Motor neuron (in vitro differentiated cells): Measurements from ENCODE around the gene C1orf53. TPM values are rescaled to one million over a fixed set of nuclear protein-coding genes. Genes with fewer than 3 reads are reported as not detected.
"Not testable (repeated sequence)": the region's sequence is repeated elsewhere in the genome, so short reads cannot be mapped to it uniquely, and the experiment has no call there.

Experiments
- ATAC-seq, 8 experiments: fragments of 200-7000 bp; cut with Tn5 transposase; replicated peaks in 6 of 8; 2 replicates each; pipeline ENCODE4 v1.8.0; 2021; ENCODE audit warnings: mild to moderate bottlenecking in 8 of 8, moderate library complexity in 8 of 8
- H3K27ac ChIP-seq, 2 donors: fragments of 250-450 bp; sonication (Bioruptor Pico); 2 replicates each; pipeline ENCODE4 v1.9.0; 2021; ENCODE audit warnings: antibody characterized with exemption in 2 of 2, mild to moderate bottlenecking in 2 of 2, moderate library complexity in 1 of 2
- H3K4me1 ChIP-seq, 2 donors: fragments of 250-450 bp; sonication (Bioruptor Pico); replicated peaks in 1 of 2; 2 replicates each; pipeline ENCODE4 v1.6.1; 2021; ENCODE audit warnings: antibody characterized with exemption in 2 of 2, mild to moderate bottlenecking in 2 of 2, moderate library complexity in 1 of 2
- H3K4me3 ChIP-seq, 5 donors: fragments of 250-450 bp; sonication (Bioruptor Pico); 2 replicates each; pipeline ENCODE4 v1.9.0; 2021; ENCODE audit warnings: antibody characterized with exemption in 5 of 5, mild to moderate bottlenecking in 5 of 5, moderate library complexity in 4 of 5
- WGBS, 10 experiments: fragments of 450-650 bp; shearing (Covaris generic); methylation state at CpG; one replicate each; pipeline ENCODE4 v1.0.0; 2022; 5-methylcytosine and 5-hydroxymethylcytosine counted together
- in situ Hi-C, 9 experiments: fragments of 400-800 bp; cut with MboI; loops; one replicate each; pipeline ENCODE4 v1.15.0; 2021; ENCODE audit warnings: low sequenced_read_pairs in 9 of 9, low pct_unique_long_range_greater_than_20kb in 2 of 9; ENCODE audit not compliant: unreplicated experiment in 9 of 9
- total RNA-seq, 8 experiments: library from RNA; unstranded; fragments of 300-600 nt; gene quantifications; 2 replicates each; pipeline versions ENCODE4 v1.2.3 to v1.2.4, GENCODE V29; 2022

Gene C1orf53
- total RNA-seq = 10 to 100 TPM in 4 of 8 experiments, 1 to 10 TPM in 4; 4.3 to 40.9 (median 10.1) TPM

GRCh38 chr1:197902454-197903195 lies at the start of gene C1orf53:
Gene C1orf53 (plus strand): TSS chr1:197902630. CDS start chr1:197902650, 20 bp downstream.
- Histone ChIP-seq H3K27ac (peak within 1 kb of the TSS; percentile 89 to 95), H3K4me3 (peak within 1 kb of the TSS; percentile 69 to 97 (median 77)), H3K4me1 (peaks cover 8 to 9% of the 10 kb centered on the region in 2 donors)
- WGBS, 10 experiments = 0 to 2% (median 1%) methylated on average over 1 to 26 of the region's 90 CpGs; no CpG with 5 or more reads in 4 of the 10 experiments
- ATAC-seq = peak; percentile 93 to 96 (median 95)
- in situ Hi-C loops = loop anchor here in 6 of 9 experiments (25.0 kb wide), 3 partner anchors 290 to 785 kb away; no protein-coding TSS in a partner anchor

DNA sequence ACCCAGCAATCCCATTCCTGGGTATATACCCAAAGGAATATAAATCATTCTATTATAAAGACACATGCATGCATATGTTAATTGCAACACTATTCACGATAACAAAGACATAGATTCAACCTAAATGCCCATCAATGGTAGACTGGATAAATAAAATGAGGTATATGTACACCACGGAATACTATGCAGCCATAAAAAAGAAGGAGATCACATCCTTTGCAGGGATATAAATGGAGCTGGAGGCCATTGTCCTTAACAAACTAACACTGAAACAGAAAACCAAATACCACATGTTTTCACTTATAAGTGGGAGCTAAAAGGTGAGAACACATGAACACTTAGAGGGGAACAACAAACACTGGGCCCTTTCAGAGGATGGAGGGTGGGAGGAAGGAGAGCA lies 46.7 kb upstream of the C1orf53 start:
- ATAC-seq, in situ Hi-C loops, H3K27ac ChIP-seq, H3K4me1 ChIP-seq, H3K4me3 ChIP-seq: not testable (repeated sequence)
- WGBS, 10 experiments = 29 to 100% (median 63%) methylated on average over 1 to 2 of the region's 2 CpGs; no CpG with 5 or more reads in 1 of the 10 experiments

GRCh38 chr1:197857477-197857876 lies 45.0 kb upstream of the C1orf53 start:
- no peak for ATAC-seq
- Histone ChIP-seq H3K27ac (no peak overlapping the region), H3K4me3 (no peak overlapping the region), H3K4me1 (no peaks in the 10 kb centered on the region)
- in situ Hi-C loops = no loop called here
- WGBS, 10 experiments = 25 to 93% (median 76%) methylated on average over 1 to 2 of the region's 2 CpGs

- Histone ChIP-seq H3K4me1 (no peaks in the 10 kb centered on the region), H3K27ac (no peak overlapping the region), H3K4me3 (no peak overlapping the region)
- in situ Hi-C loops = no loop called here
- ATAC-seq = no peak
- 58 to 100% (median 71%) methylated on average over 1 of the region's 1 CpG; no CpG with 5 or more reads in 3 of the 10 experiments for WGBS, 10 experiments
Measured at GRCh38 chr1:197859024-197859423, 43.4 kb upstream of the C1orf53 start.

DNA sequence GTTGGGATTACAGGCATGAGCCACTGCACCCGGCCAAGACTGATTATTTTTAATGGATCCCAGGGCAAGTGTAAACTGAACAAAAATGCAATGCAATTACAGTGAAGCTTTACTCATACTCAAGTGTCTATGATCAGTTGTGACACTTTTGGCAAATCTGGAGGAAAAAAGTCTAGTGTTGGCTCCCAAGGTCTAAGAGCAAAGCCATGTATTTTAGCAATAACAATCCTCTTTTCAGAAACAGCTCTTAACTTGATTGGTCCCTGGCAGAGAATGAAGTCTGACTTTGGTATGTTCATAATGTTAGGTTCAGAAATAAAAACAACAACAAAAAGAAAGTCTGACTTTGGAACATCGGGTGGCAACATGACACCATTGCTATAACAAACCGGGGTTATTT lies 40.2 kb upstream of the C1orf53 start:
- in situ Hi-C loops = no loop called here

GRCh38 chr1:197862671-197863070 lies 39.8 kb upstream of the C1orf53 start:
- H3K27ac ChIP-seq = no peak overlapping the region
- in situ Hi-C loops = no loop called here
- no peak overlapping the region for H3K4me3 ChIP-seq
- H3K4me1 ChIP-seq = no peaks in the 10 kb centered on the region
- peak in 1 of 8 experiments; percentile 45 for ATAC-seq

More for the DNA sequence above, 40.2 kb upstream of the C1orf53 start:
- no peak overlapping the region for H3K4me3 ChIP-seq
- H3K27ac ChIP-seq = no peak overlapping the region
- ATAC-seq = no peak
- no peaks in the 10 kb centered on the region for H3K4me1 ChIP-seq
- WGBS, 10 experiments = 12 to 100% (median 92%) methylated on average over 1 to 3 of the region's 3 CpGs

- ATAC-seq = no peak
- H3K4me1 ChIP-seq = no peaks in the 10 kb centered on the region
- in situ Hi-C loops = no loop called here
- no peak overlapping the region for H3K4me3 ChIP-seq
- H3K27ac ChIP-seq = no peak overlapping the region
- 53 to 100% (median 94%) methylated on average over 1 to 2 of the region's 2 CpGs for WGBS, 10 experiments
Measured at GRCh38 chr1:197865809-197866208, 36.6 kb upstream of the C1orf53 start.

DNA sequence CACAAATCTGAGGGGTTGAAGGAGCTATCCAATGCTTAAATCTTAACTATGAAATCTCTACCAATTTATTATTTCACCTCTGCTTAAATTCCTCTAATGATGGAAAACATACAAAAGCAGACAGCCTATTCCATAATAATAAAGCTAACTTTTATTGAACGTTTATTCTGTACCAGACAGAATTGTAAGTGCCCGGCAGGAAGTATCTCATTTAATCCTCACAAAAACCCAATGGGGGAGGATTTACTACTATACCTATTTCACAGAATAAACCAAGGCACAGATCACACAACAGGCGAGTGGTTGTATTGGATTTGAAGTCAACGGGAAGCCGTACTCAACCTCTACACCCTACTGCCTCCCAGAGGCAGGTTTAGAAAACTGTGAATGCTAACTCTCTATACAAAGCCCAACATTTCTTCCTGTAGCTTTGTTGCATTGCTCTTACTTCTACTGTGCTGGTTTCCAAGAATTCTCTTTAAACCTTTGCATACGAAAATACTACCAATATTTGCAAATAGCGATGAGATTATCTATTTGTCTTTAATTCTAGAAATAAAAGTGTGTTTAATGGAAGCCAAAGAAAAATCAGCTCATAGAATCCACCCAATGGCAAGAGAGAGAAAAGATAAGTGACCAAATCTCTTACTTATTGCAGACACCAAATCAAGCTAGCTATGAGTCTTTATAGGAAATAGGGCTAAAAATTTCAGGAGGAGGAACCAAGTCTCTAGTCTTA lies 33.5 kb upstream of the C1orf53 start:
- ATAC-seq = peak in 3 of 8 experiments; percentile 75 to 99 (median 98)
- 4 to 38% (median 27%) methylated on average over 3 to 7 of the region's 7 CpGs; no CpG with 5 or more reads in 1 of the 10 experiments for WGBS, 10 experiments

GRCh38 chr1:197869490-197870077 lies 32.8 kb upstream of the C1orf53 start:
- WGBS, 10 experiments = 0 to 80% (median 46%) methylated on average over 1 to 2 of the region's 2 CpGs
- in situ Hi-C loops = no loop called here

More for the DNA sequence above, 33.5 kb upstream of the C1orf53 start:
- Histone ChIP-seq H3K4me3 (no peak overlapping the region), H3K4me1 (no peaks in the 10 kb centered on the region), H3K27ac (no peak overlapping the region)
- in situ Hi-C loops = no loop called here

DNA sequence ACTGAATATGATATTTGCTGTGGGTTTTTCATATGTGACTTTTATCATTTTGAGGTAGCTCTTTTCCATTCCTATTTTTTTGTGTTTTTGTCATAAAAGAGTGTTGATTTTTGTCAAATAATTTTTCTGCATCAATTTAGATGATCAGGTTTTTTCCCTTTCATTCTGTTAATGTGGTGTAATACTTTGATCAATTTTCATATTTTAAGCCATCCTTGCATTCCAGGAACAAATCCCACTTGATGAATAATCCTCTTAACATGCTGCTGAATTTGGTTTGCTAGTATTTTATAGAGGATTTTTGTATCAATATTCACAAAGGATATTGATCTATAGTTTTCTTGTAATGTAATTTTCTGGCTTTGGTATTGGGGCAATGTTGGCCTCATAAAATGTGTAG lies 25.5 kb upstream of the C1orf53 start:
- Histone ChIP-seq H3K27ac (no peak overlapping the region), H3K4me1 (no peaks in the 10 kb centered on the region), H3K4me3 (no peak overlapping the region)
- in situ Hi-C loops = no loop called here
- ATAC-seq = no peak

More at GRCh38 chr1:197869490-197870077, 32.8 kb upstream of the C1orf53 start:
- Histone ChIP-seq H3K27ac (no peak overlapping the region), H3K4me3 (no peak overlapping the region), H3K4me1 (no peaks in the 10 kb centered on the region)
- peak in 2 of 8 experiments; percentile 46 to 91 for ATAC-seq

GRCh38 chr1:197880385-197880784 lies 22.0 kb upstream of the C1orf53 start:
- in situ Hi-C loops, ATAC-seq, H3K4me3 ChIP-seq, H3K4me1 ChIP-seq, H3K27ac ChIP-seq: not testable (repeated sequence)
- WGBS, 10 experiments = 27 to 100% (median 82%) methylated on average over 1 to 4 of the region's 4 CpGs; no CpG with 5 or more reads in 3 of the 10 experiments

DNA sequence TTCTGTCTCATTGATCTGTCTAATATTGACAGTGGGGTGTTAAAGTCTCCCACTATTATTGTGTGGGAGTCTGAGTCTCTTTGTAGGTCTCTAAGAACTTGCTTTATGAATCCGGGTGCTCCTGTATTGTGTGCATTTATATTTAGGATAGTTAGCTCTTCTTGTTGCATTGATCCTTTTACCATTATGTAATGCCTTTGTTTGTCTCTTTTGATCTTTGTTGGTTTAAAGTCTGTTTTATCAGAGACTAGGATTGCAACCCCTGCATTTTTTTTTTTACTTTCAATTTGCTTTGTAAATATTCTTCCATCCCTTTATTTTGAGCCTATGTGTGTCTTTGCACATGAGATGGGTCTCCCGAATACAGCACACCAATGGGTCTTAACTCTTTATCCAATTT lies 20.2 kb upstream of the C1orf53 start:
- in situ Hi-C loops = not testable (repeated sequence)

GRCh38 chr1:197884173-197884572 lies 18.3 kb upstream of the C1orf53 start:
- in situ Hi-C loops = no loop called here
- no peak for ATAC-seq
- WGBS, 10 experiments = 40 to 100% (median 74%) methylated on average over 1 to 7 of the region's 7 CpGs; no CpG with 5 or more reads in 3 of the 10 experiments
- no peak overlapping the region for H3K4me3 ChIP-seq
- no peaks in the 10 kb centered on the region for H3K4me1 ChIP-seq
- no peak overlapping the region for H3K27ac ChIP-seq

More for the DNA sequence above, 20.2 kb upstream of the C1orf53 start:
- WGBS, 10 experiments = 36 to 100% (median 82%) methylated on average over 1 to 2 of the region's 2 CpGs; no CpG with 5 or more reads in 2 of the 10 experiments
- H3K4me3 ChIP-seq, H3K27ac ChIP-seq, H3K4me1 ChIP-seq, ATAC-seq: not testable (repeated sequence)
